Measurements from ENCODE around the gene TBC1D17.
"Not testable (repeated sequence)": the region's sequence is repeated elsewhere in the genome, so short reads cannot be mapped to it uniquely, and the experiment has no call there.

The TBC1D17 gene

DNA sequence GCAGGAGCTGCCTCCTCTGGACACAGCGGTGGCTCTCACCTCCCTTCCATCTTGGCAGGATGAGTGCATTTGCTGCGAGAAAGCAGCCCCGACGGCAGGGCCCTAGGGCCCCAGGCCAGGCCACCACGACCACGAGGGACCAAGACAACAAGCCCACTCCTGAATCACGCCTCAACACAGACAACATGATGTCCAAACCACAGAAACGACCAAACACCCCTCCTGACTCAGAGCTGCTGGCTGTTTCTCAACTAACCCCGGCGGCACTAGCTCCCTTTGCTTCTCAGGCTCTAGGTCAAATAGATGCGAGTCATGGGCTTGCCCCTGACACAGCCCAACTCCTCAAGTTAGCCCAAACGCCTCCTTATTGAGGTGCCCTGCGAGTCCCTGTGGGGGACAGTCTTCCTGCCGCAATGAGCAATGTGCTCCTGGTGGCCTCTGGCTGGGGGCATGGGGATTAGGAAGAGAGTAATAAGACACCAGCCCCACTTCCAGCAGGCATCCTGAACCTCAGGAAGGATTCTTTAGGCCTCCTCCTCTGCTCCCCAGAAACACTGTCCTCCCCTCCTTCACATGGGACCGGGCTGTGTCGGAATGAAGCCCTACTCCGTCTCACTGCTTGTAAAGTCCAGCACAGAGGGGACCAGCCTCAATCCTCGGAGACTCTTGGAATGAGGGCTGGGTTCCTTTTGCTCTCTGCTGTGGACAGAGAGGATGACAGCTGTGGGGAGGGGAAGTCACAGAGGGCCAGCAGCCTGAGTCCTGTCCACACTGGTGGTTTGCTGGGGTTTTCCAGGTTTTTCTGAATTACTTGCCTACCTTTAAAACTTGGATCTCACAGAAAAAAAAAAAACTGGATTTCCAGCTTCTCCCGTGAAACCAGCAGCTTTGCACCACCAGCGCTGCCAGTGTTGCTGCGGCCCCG lies 44.6 kb downstream of the TBC1D17 start:
- peak; percentile 79 for DNase-seq (ENCODE audit: low spot score)

- no peak for DNase-seq (ENCODE audit: low spot score)
These were observed 45.8 kb downstream of the TBC1D17 start for GRCh38 chr19:49923055-49924003.

DNA sequence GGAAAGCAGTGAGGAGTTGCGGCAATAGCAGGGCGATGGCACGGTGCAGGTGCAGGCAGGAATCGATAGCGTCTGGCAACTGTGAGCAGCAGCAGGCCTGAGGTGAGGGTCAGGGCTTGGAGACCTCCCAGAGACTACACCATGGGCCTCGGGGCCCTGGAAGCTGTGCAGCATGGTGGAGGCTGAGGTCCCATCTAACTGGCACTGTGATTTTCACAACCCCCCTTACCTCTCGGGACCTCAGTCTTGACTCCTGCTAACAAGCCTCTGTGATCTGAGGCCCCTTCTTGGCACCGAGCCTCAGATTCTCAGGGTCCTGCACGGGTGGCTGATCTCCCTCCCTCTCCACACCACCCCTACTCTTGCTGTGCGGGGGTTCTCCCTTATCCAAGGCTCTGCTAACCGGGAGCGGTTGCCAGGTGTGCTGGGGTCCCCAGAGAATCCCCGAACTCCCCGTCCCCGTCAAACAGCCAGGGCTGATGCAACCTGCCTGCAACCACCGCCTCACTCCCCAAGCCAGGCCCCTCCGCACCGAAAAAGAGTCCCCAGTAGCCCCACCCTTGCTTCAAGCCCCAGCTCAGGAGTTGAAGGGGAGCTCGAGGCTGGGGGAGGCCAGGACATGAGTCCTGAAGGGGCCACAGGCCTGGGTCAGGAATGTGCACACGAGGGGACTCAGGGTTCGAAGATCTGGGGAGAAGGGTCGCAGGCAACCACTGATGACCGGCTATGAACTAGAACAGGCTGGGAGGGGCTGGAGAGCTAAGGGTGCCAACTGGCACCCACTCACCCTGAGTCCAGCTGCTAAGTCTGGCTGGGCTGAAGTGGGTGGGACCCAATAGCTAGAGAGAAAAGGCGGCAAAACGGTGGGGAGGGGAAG lies 46.7 kb downstream of the TBC1D17 start:
- peak; percentile 33 for DNase-seq (ENCODE audit: low spot score)

GRCh38 chr19:49924881-49925210 lies 47.3 kb downstream of the TBC1D17 start:
- DNase-seq (ENCODE audit: low spot score) = not testable (repeated sequence)

- no peak for DNase-seq (ENCODE audit: low spot score)
These were observed 48.0 kb downstream of the TBC1D17 start for GRCh38 chr19:49925486-49925885.

DNA sequence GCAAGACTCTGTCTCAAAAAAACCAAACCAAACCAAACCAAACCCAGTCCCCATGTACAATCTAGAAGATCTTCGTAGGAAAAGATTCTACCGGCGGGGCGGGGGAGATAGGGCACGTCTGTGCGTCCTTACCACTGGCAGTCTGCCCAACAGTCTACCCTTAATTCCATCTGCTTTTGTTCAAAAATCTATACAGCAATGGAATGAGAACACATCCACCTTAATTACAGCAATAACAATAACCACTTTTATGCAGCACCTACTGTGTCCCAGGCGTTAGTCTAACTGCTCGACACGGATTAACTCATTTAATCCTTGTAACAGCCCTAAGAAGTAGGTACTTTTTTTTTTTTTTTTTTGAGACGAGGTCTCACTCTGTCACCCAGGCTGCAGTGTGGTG lies 49.0 kb downstream of the TBC1D17 start:
- no peak for DNase-seq (ENCODE audit: low spot score)

DNA sequence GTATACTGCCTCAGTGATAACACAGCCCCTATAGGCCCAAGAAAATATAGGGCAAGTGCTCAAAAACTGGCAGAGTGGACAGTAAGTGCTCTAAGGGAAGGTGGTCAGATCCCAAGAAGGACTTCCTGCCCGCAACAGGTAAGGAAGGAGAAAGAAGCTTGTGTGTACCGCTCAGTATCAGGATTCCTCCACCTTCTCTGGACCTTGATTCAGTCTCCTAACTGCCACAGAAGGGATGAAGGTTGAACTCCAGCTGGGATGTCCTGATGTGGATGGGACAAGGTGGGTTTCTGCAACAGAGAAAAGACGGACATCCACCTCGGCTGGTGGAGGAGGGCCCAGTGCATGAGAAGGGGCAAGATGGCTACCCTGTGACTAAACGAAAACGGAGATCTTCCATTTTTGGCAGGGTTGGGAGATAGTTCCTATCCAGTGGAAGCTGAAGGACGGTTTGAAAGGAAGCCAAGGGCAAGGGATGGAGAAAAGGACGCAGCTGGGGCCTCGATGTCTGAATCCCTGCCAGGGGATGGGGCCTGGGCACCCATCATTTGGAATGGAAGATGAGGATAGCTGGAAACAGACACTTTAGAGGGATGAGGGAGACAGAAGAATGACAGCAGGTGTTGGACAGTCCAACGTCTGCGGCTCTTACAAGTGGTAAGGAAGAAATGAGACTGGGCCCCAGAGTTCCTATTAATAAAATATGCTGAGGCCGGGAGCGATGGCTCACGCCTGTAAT lies 50.2 kb downstream of the TBC1D17 start:
- no peak for DNase-seq (ENCODE audit: low spot score)

- peak; percentile 100 for DNase-seq (ENCODE audit: low spot score)
These were observed 51.7 kb downstream of the TBC1D17 start, which contains the start of the genes ATF5 and NUP62 for GRCh38 chr19:49929121-49929610. TSS of gene ATF5 (plus strand) at chr19:49929205. CDS start at chr19:49930851, 1,646 bp downstream. TSS of gene NUP62 (minus strand) at chr19:49929504. CDS start at chr19:49909807, 19,697 bp downstream.

DNA sequence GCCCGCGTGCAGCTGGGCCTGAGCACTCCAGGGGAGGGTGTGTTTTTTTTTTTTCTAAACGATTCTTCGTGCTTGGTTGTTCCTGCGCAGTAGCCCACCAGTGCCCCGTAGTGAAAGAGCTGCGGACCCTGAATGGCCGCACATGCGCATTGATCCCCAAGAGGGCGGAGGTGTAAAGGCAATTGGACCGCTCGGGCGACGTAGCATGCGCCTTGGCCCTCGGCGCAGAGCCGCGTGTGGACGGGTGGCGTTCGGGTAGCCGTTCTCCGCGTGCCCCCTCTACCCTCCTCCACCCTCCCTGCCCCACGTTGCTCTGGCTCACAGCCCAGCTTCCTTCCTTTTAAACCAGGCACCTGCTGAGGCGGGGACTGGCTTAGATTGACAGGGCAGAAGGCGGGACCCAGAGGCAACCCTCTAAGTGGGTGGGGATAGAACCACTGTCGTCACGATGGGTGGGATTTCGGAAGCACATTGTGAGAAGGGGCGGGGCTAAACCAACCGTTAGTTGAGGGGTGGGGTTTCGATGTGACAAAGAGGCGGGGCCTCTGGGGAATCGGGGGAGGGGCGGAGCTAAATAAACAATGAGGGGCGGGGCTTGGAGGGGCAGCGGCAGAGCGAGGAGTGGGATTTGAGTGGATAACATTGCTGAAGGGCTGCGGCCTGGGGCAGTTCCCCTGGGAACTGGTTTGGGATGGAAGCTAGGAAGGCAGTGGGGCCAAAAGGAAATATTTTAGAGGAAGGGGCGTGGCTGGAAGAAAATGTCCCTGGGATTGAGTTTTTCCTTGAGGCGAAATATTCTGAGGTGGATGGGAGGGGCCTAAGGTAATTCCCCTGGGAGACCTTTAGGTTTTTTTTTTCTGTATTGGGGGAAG lies 52.3 kb downstream of the TBC1D17 start:
- peak; percentile 96 for DNase-seq (ENCODE audit: low spot score)

GRCh38 chr19:49930483-49931011 lies 53.0 kb downstream of the TBC1D17 start:
- DNase-seq (ENCODE audit: low spot score) = peak; percentile 33

- no peak for DNase-seq (ENCODE audit: low spot score)
These were observed 54.0 kb downstream of the TBC1D17 start for GRCh38 chr19:49931293-49932040.

- DNase-seq (ENCODE audit: low spot score) = no peak
These were observed 54.5 kb downstream of the TBC1D17 start for GRCh38 chr19:49932041-49932451.

GRCh38 chr19:49932731-49933131 lies 55.2 kb downstream of the TBC1D17 start:
- DNase-seq (ENCODE audit: low spot score) = no peak

DNA sequence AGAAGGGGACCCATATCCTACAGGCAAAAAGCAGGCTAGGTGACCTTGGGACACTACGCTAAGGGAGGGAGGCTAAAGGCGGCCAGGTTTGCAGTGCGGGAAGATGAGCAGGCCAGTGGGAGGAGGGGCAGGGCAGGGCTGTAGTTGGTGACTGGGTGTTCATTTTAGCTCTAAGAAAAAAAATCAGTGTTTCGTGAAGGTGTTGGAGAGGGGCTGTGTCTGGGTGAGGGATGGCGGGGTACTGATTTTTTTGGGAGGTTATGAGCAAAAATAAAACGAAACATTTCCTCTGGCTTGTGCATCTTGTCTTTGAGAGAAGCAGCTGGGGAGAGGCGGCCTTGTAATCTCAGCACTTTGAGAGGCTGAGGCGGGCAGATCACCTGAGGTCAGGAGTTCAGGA lies 56.1 kb downstream of the TBC1D17 start:
- no peak for DNase-seq (ENCODE audit: low spot score)

DNA sequence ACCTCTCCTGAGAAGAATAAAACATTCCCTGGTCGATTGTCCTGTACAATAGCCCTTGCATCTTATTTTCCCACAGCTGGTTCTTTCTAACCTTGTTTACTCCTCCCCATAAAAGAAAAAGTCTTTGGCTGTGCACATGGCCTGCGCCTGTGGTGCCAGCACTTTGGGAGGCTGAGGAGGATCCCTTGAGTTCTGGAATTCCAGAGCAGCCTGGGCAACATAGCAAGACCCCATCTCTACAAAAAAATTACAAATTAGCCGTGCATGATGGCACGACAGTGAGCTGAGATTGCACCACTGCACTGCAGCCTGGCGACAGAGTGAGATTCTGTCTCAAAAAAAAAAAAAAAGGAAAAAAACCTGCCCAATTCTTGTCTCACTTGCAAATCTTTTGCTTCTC lies 59.0 kb downstream of the TBC1D17 start:
- no peak for DNase-seq (ENCODE audit: low spot score)

- DNase-seq (ENCODE audit: low spot score) = peak; percentile 90
These were observed 60.4 kb downstream of the TBC1D17 start for GRCh38 chr19:49937750-49938381.
